Liver (tissue), 9 donors: ENCODE measurements around the gene GRIP1. TPM values are rescaled to one million over a fixed set of nuclear protein-coding genes. Genes with fewer than 3 reads are reported as not detected.

Source experiments
- DNase-seq: peaks from one replicate; pipeline ENCODE4 v3.0.0-alpha.2; 2017; ENCODE audit warnings: low spot score
- H3K27ac ChIP-seq, 2 donors: one replicate each; pipeline ENCODE4 v1.7.0; 2013; ENCODE audit warnings: inconsistent platforms in 2 of 2, low read length in 2 of 2, control low read depth in 1 of 2, low read depth in 1 of 2, mild to moderate bottlenecking in 1 of 2
- H3K27me3 ChIP-seq, 4 donors: one replicate each; pipeline versions ENCODE4 v1.6.1 to v1.7.0; 2013; ENCODE audit warnings: low read length in 3 of 4, inconsistent platforms in 1 of 4, mild to moderate bottlenecking in 1 of 4, moderate library complexity in 1 of 4; ENCODE audit not compliant: control insufficient read depth in 4 of 4, insufficient read depth in 4 of 4
- H3K36me3 ChIP-seq, 4 donors: one replicate each; pipeline versions ENCODE4 v1.6.1 to v1.7.0; 2013; ENCODE audit warnings: low read length in 3 of 4, mild to moderate bottlenecking in 3 of 4, low read depth in 1 of 4, moderate library complexity in 1 of 4; ENCODE audit not compliant: control insufficient read depth in 4 of 4, insufficient read depth in 3 of 4
- H3K4me1 ChIP-seq, 4 donors: one replicate each; pipeline versions ENCODE4 v1.6.1 to v1.7.0; 2013; ENCODE audit warnings: low read length in 3 of 4, mild to moderate bottlenecking in 3 of 4, moderate library complexity in 1 of 4; ENCODE audit not compliant: control insufficient read depth in 4 of 4, insufficient read depth in 4 of 4
- H3K4me3 ChIP-seq, 3 donors: one replicate each; pipeline versions ENCODE4 v1.6.1 to v1.7.0; 2013; ENCODE audit warnings: low read length in 3 of 3, control low read depth in 1 of 3, low read depth in 1 of 3, mild to moderate bottlenecking in 1 of 3
- H3K9ac ChIP-seq, 2 donors: one replicate each; pipeline ENCODE4 v1.7.0; 2013; ENCODE audit warnings: low read length in 2 of 2, mild to moderate bottlenecking in 2 of 2, moderate library complexity in 2 of 2, control low read depth in 1 of 2, low read depth in 1 of 2
- H3K9me3 ChIP-seq, 4 donors: one replicate each; pipeline versions ENCODE4 v1.6.1 to v1.7.0; 2013; ENCODE audit warnings: low read length in 3 of 4; ENCODE audit not compliant: control insufficient read depth in 4 of 4
- EGR1 ChIP-seq, 2 donors: IDR thresholded peaks; 2 replicates each; pipeline ENCODE4 v1.6.1; 2016 to 2018; ENCODE audit warnings: antibody characterized with exemption in 2 of 2, low read depth in 2 of 2
- FOXA2 ChIP-seq: IDR thresholded peaks from 2 replicates; pipeline ENCODE4 v1.6.1; 2016; ENCODE audit warnings: antibody characterized with exemption
- GABPA ChIP-seq, 2 donors: IDR thresholded peaks in 1 of 2; conservative IDR thresholded peaks in 1 of 2; 2 replicates each; pipeline ENCODE4 v1.6.1; 2016; ENCODE audit warnings: antibody characterized with exemption in 2 of 2, mild to moderate bottlenecking in 1 of 2, moderate library complexity in 1 of 2
- HNF4A ChIP-seq, 2 donors: conservative IDR thresholded peaks; 2 replicates each; pipeline ENCODE4 v1.6.1; 2016; ENCODE audit warnings: antibody characterized with exemption in 2 of 2, mild to moderate bottlenecking in 2 of 2
- HNF4G ChIP-seq: IDR thresholded peaks from 2 replicates; pipeline ENCODE4 v1.6.1; 2016; ENCODE audit warnings: antibody characterized with exemption
- NR2F2 ChIP-seq: IDR thresholded peaks from 2 replicates; pipeline ENCODE4 v1.6.1; 2016; ENCODE audit warnings: antibody characterized with exemption
- RAD21 ChIP-seq, 2 donors: IDR thresholded peaks; 2 replicates each; pipeline ENCODE4 v1.6.1; 2016; ENCODE audit warnings: antibody characterized with exemption in 2 of 2, mild to moderate bottlenecking in 2 of 2
- SP1 ChIP-seq: IDR thresholded peaks from 2 replicates; pipeline ENCODE4 v1.6.1; 2018; ENCODE audit warnings: antibody characterized with exemption, mild to moderate bottlenecking
- TAF1 ChIP-seq: conservative IDR thresholded peaks from 2 replicates; pipeline ENCODE4 v1.6.1; 2016; ENCODE audit warnings: antibody characterized with exemption, mild to moderate bottlenecking
- YY1 ChIP-seq: IDR thresholded peaks from 2 replicates; pipeline ENCODE4 v1.6.1; 2016; ENCODE audit warnings: antibody characterized with exemption, mild to moderate bottlenecking
- WGBS: extraction: QIAGEN DNeasy Blood & Tissue Kit; methylation state at CpG from one replicate; pipeline ENCODE4 v1.1.7; 2013; 5-methylcytosine and 5-hydroxymethylcytosine counted together
- polyA plus RNA-seq, 2 donors: library from polyadenylated mRNA; stranded (reverse) in 1 of 2; unstranded in 1 of 2; fragments of 200-250 nt in 1 of 2; fragments of >200 nt in 1 of 2; fragmentation: Nextera tagmentation in 1 of 2; extraction: Ambion mirVana in 1 of 2; gene quantifications; one replicate each; pipeline versions ENCODE4 v1.2.1 to v1.2.3, GENCODE V29; 2013 to 2015
- total RNA-seq, 2 donors: library from RNA; depleted of rRNA; stranded (reverse); fragments of >200 nt; gene quantifications; one replicate each; pipeline ENCODE4 v1.2.3, GENCODE V29; 2014
- TF ChIP-seq, protein P1 (sequence below): IDR thresholded peaks from 2 replicates; pipeline ENCODE4 v1.6.1; 2016; ENCODE audit warnings: antibody characterized with exemption
- TF ChIP-seq, protein P2 (sequence below): IDR thresholded peaks from 2 replicates; pipeline ENCODE4 v1.6.1; 2016; ENCODE audit warnings: antibody characterized with exemption
- TF ChIP-seq, protein P3 (sequence below): fragments of 150-350 bp; IDR thresholded peaks from 2 replicates; pipeline ENCODE4 v1.5.1; 2017; ENCODE audit warnings: improper control_type of control experiment, low read depth, low read length; ENCODE audit not compliant: missing input control
- TF ChIP-seq, protein P4 (sequence below): IDR thresholded peaks from 2 replicates; pipeline ENCODE4 v1.6.1; 2016; ENCODE audit warnings: antibody characterized with exemption, mild to moderate bottlenecking
- donor health status: healthy.
- donor health status: healthy.
- donor health status: healthy.
- donor health status: healthy.
- donor health status: healthy.

The GRIP1 gene
- total and polyA plus RNA-seq, 4 donors, result 0.05 to 1.5 (median 0.24) TPM

- no peak for DNase-seq
- H3K4me3 ChIP-seq, result no peak overlapping the region
- 98% methylated on average over 2 of the region's 2 CpGs for WGBS
- no peak overlapping the region for H3K9ac ChIP-seq
- peaks cover 2 to 11% (median 7%) of the 10 kb centered on the region in 4 donors for H3K9me3 ChIP-seq
- H3K27me3 ChIP-seq, result no peaks in the 10 kb centered on the region
- no peak overlapping the region for H3K27ac ChIP-seq
- no peaks in the 10 kb centered on the region for H3K4me1 ChIP-seq
- TF ChIP-seq HNF4G, result no peak
- no peak for TF ChIP-seq FOXA2
- TF ChIP-seq, protein P1, sequence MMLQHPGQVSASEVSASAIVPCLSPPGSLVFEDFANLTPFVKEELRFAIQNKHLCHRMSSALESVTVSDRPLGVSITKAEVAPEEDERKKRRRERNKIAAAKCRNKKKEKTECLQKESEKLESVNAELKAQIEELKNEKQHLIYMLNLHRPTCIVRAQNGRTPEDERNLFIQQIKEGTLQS, result no peak
- no peak for TF ChIP-seq TAF1
- no peak for TF ChIP-seq YY1
- TF ChIP-seq GABPA (IDR thresholded peaks at IDR 0.05 in 1 of 2, conservative IDR thresholded peaks at IDR 0.05 in 1 of 2), result no peak
- TF ChIP-seq, protein P2, sequence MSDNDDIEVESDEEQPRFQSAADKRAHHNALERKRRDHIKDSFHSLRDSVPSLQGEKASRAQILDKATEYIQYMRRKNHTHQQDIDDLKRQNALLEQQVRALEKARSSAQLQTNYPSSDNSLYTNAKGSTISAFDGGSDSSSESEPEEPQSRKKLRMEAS, result no peak
- H3K36me3 ChIP-seq, result peaks cover 0 to 18% (median 14%) of the 10 kb centered on the region in 4 donors
Measured at GRCh38 chr12:66337381-66338010, 341.4 kb downstream of the GRIP1 start.

DNA sequence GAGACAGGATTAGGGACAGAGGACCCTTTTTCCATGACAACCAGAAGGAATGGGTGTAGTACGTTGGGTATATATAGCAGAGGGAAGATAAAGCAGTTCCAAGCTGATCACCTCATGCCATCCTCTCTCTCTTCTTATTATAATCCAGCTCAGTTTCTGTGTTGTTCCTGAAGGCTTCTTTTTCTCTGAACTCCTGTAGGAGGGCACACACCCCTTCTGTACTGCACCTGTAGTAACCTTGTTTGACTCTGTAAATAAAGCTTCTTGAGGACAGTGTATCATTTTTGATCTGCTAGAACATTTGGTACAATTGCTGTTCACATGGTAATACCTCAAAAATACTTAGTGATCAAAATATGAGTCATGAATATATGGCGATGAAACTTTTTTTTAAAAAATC, 343.1 kb downstream of the GRIP1 start:
- TF ChIP-seq HNF4A (conservative IDR thresholded peaks at IDR 0.05) (no peak), SP1 (no peak), EGR1 (IDR thresholded peaks at IDR 0.05; ENCODE audit: low read depth in 2 of 2) (no peak), RAD21 (IDR thresholded peaks at IDR 0.05) (no peak), NR2F2 (no peak)
- TF ChIP-seq, protein P3, sequence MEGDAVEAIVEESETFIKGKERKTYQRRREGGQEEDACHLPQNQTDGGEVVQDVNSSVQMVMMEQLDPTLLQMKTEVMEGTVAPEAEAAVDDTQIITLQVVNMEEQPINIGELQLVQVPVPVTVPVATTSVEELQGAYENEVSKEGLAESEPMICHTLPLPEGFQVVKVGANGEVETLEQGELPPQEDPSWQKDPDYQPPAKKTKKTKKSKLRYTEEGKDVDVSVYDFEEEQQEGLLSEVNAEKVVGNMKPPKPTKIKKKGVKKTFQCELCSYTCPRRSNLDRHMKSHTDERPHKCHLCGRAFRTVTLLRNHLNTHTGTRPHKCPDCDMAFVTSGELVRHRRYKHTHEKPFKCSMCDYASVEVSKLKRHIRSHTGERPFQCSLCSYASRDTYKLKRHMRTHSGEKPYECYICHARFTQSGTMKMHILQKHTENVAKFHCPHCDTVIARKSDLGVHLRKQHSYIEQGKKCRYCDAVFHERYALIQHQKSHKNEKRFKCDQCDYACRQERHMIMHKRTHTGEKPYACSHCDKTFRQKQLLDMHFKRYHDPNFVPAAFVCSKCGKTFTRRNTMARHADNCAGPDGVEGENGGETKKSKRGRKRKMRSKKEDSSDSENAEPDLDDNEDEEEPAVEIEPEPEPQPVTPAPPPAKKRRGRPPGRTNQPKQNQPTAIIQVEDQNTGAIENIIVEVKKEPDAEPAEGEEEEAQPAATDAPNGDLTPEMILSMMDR, result no peak
- TF ChIP-seq, protein P4, sequence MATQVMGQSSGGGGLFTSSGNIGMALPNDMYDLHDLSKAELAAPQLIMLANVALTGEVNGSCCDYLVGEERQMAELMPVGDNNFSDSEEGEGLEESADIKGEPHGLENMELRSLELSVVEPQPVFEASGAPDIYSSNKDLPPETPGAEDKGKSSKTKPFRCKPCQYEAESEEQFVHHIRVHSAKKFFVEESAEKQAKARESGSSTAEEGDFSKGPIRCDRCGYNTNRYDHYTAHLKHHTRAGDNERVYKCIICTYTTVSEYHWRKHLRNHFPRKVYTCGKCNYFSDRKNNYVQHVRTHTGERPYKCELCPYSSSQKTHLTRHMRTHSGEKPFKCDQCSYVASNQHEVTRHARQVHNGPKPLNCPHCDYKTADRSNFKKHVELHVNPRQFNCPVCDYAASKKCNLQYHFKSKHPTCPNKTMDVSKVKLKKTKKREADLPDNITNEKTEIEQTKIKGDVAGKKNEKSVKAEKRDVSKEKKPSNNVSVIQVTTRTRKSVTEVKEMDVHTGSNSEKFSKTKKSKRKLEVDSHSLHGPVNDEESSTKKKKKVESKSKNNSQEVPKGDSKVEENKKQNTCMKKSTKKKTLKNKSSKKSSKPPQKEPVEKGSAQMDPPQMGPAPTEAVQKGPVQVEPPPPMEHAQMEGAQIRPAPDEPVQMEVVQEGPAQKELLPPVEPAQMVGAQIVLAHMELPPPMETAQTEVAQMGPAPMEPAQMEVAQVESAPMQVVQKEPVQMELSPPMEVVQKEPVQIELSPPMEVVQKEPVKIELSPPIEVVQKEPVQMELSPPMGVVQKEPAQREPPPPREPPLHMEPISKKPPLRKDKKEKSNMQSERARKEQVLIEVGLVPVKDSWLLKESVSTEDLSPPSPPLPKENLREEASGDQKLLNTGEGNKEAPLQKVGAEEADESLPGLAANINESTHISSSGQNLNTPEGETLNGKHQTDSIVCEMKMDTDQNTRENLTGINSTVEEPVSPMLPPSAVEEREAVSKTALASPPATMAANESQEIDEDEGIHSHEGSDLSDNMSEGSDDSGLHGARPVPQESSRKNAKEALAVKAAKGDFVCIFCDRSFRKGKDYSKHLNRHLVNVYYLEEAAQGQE, result no peak
- Histone ChIP-seq H3K27ac (no peak overlapping the region), H3K9ac (no peak overlapping the region), H3K36me3 (peaks cover 0 to 27% (median 15%) of the 10 kb centered on the region in 4 donors), H3K4me3 (no peak overlapping the region), H3K4me1 (no peaks in the 10 kb centered on the region), H3K27me3 (no peaks in the 10 kb centered on the region), H3K9me3 (peaks cover 0 to 2% (median 1%) of the 10 kb centered on the region in 4 donors)
- DNase-seq, result no peak
- WGBS, result 98% methylated on average over 2 of the region's 2 CpGs
